Trophoblast cell (in vitro differentiated cells and primary cell): Measurements from ENCODE around the gene C1orf198.

ENCODE experiments used
- DNase-seq, 2 donors: peaks; one replicate each; pipeline ENCODE4 v3.0.0-alpha.2; 2016
- H2AFZ ChIP-seq: 2 replicates; pipeline ENCODE4 v1.6.1; 2013; ENCODE audit warnings: low read length, moderate library complexity, mild to moderate bottlenecking; ENCODE audit not compliant: insufficient read depth, poor library complexity
- H2AK5ac ChIP-seq: 2 replicates; pipeline ENCODE4 v1.6.1; 2013; ENCODE audit warnings: mild to moderate bottlenecking, low read length
- H2BK120ac ChIP-seq: 2 replicates; pipeline ENCODE4 v1.6.1; 2013; ENCODE audit warnings: low read length, mild to moderate bottlenecking, moderate library complexity; ENCODE audit not compliant: insufficient read depth, poor library complexity
- H2BK12ac ChIP-seq: 2 replicates; pipeline ENCODE4 v1.6.1; 2013; ENCODE audit warnings: mild to moderate bottlenecking, low read length, moderate library complexity
- H2BK5ac ChIP-seq: 2 replicates; pipeline ENCODE4 v1.6.1; 2013; ENCODE audit warnings: low read length, low read depth, moderate library complexity, mild to moderate bottlenecking; ENCODE audit not compliant: poor library complexity
- H3K14ac ChIP-seq: 2 replicates; pipeline ENCODE4 v1.6.1; 2013; ENCODE audit warnings: mild to moderate bottlenecking, low read length
- H3K18ac ChIP-seq: 2 replicates; pipeline ENCODE4 v1.6.1; 2013; ENCODE audit warnings: mild to moderate bottlenecking, low read length
- H3K23ac ChIP-seq: 2 replicates; pipeline ENCODE4 v1.6.1; 2013; ENCODE audit warnings: low read length
- H3K27ac ChIP-seq: 2 replicates; pipeline ENCODE4 v1.5.1; 2013; ENCODE audit warnings: low read depth, mild to moderate bottlenecking, inconsistent platforms, low read length, moderate library complexity
- H3K27me3 ChIP-seq: 2 replicates; pipeline ENCODE4 v1.6.1; 2013; ENCODE audit warnings: inconsistent platforms, mild to moderate bottlenecking, low read length, moderate library complexity; ENCODE audit not compliant: insufficient read depth
- H3K36me3 ChIP-seq, 2 experiments: 1 replicate in 1 of 2; 2 replicates in 1 of 2; pipeline ENCODE4 v1.6.1; 2013; ENCODE audit warnings: low read length in 2 of 2, mild to moderate bottlenecking in 2 of 2, moderate library complexity in 1 of 2; ENCODE audit not compliant: insufficient read depth in 2 of 2, control insufficient read depth in 1 of 2
- H3K4ac ChIP-seq: 2 replicates; pipeline ENCODE4 v1.6.1; 2013; ENCODE audit warnings: low read depth, mild to moderate bottlenecking, low read length, moderate library complexity
- H3K4me1 ChIP-seq, 2 experiments: 1 replicate in 1 of 2; 2 replicates in 1 of 2; pipeline ENCODE4 v1.6.1; 2013; ENCODE audit warnings: low read length in 2 of 2, mild to moderate bottlenecking in 2 of 2, moderate library complexity in 1 of 2; ENCODE audit not compliant: insufficient read depth in 2 of 2, control insufficient read depth in 1 of 2
- H3K4me2 ChIP-seq: 2 replicates; pipeline ENCODE4 v1.6.1; 2013; ENCODE audit warnings: inconsistent platforms, mild to moderate bottlenecking, low read length, moderate library complexity
- H3K4me3 ChIP-seq: 2 replicates; pipeline ENCODE4 v1.5.1; 2013; ENCODE audit warnings: mild to moderate bottlenecking, low read depth, low read length, inconsistent platforms
- H3K79me1 ChIP-seq: one replicate; pipeline ENCODE4 v1.6.1; 2013; ENCODE audit warnings: low read length
- H3K79me2 ChIP-seq: 2 replicates; pipeline ENCODE4 v1.6.1; 2013; ENCODE audit warnings: low read length, mild to moderate bottlenecking; ENCODE audit not compliant: control insufficient read depth, insufficient read depth, poor library complexity
- H3K9ac ChIP-seq: 2 replicates; pipeline ENCODE4 v1.6.1; 2013; ENCODE audit warnings: mild to moderate bottlenecking, low read length
- H3K9me3 ChIP-seq: 2 replicates; pipeline ENCODE4 v1.6.1; 2013; ENCODE audit warnings: low read depth, mild to moderate bottlenecking, control low read depth, inconsistent platforms, low read length; ENCODE audit not compliant: insufficient read depth
- H4K12ac ChIP-seq: 2 replicates; pipeline ENCODE4 v1.6.1; 2013; ENCODE audit warnings: low read depth, mild to moderate bottlenecking, low read length, moderate library complexity
- H4K8ac ChIP-seq: 2 replicates; pipeline ENCODE4 v1.6.1; 2013; ENCODE audit warnings: low read depth, mild to moderate bottlenecking, low read length, moderate library complexity
- H4K91ac ChIP-seq: one replicate; pipeline ENCODE4 v1.6.1; 2013; ENCODE audit warnings: low read depth, mild to moderate bottlenecking, low read length, moderate library complexity
- WGBS: extraction: QIAGEN DNeasy Blood & Tissue Kit; methylation state at CpG from one replicate; pipeline ENCODE4 v1.1.7; 2013; ENCODE audit warnings: missing lambda C conversion rate; ENCODE audit not compliant: insufficient read length, insufficient coverage; ENCODE audit errors: extremely low coverage; 5-methylcytosine and 5-hydroxymethylcytosine counted together

C1orf198 gene

DNA sequence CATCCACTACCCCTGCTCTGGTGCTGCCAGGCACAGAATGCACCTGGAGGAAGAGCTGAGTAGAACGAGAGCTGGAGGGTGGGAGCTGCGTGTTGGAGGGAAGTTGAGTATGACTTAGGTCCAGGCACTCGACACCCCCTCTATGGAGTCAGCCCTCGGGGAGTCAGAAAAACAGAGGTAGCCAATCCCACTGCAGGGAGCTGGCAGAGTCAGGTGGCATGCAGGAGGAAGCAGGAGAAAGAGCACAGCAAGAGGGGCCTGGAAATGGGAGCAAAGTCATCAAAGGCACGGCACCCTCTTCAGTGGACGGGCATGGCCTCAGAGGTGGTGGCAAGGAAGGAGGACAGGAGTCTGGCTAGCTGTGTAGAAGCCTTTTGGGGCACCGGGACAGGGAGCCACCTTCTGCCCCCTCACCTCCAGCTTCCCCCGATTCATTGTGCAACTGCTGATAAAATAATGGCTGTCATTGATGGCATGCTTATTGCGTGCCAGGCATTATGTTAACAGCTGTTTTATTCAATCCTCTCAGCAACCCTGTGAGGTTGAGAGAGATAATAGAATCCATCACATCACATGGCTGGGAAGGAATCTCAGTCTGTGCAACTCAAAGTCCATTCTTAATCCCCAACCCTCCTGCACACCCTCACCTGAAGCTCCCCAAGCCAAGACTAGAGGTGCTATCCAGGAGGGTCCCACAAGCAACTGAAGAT is 42.0 kb downstream of the C1orf198 start:
- H3K79me2 ChIP-seq = no peaks in the 10 kb centered on the region
- no peaks in the 10 kb centered on the region for H3K27me3 ChIP-seq
- H3K9ac ChIP-seq = no peak overlapping the region
- H3K36me3 ChIP-seq = no peaks in the 10 kb centered on the region
- H3K23ac ChIP-seq = no peak overlapping the region
- no peak overlapping the region for H4K8ac ChIP-seq
- H3K27ac ChIP-seq = no peak overlapping the region
- no peak overlapping the region for H3K4me2 ChIP-seq
- no peak overlapping the region for H3K18ac ChIP-seq
- no peak overlapping the region for H4K12ac ChIP-seq
- no peak overlapping the region for H3K14ac ChIP-seq
- H2BK12ac ChIP-seq = no peak overlapping the region
- H3K9me3 ChIP-seq = no peaks in the 10 kb centered on the region
- H3K4me3 ChIP-seq = no peak overlapping the region
- no CpG with 5 or more reads among the region's 9 CpGs for WGBS
- DNase-seq = no peak
- no peaks in the 10 kb centered on the region for H3K79me1 ChIP-seq
- H3K4ac ChIP-seq = no peak overlapping the region
- peaks cover 4 to 8% of the 10 kb centered on the region in 2 experiments for H3K4me1 ChIP-seq
- H2BK5ac ChIP-seq = no peak overlapping the region
- no peak overlapping the region for H2AK5ac ChIP-seq
- H4K91ac ChIP-seq = no peak overlapping the region
- no peak overlapping the region for H2AFZ ChIP-seq
- no peak overlapping the region for H2BK120ac ChIP-seq

DNA sequence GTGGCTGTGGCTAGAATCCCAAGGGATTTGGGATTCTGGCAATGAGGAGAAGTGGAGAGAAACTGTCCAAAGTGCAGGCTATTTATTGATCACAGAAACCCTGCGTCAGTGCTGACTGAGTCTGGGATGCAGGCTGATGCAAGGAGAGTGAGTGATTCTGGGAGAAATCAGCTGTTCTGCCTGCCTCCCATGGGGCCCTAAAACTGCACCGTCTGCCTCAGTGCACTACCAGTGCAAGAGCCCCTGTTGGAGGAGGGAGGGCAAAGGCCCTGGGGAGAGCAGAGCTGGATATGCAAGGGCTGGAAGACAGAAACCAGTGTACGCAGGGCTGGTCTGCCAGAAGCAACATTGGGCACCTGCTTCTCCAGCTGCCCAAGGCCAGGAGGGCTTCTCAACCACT is 42.6 kb downstream of the C1orf198 start:
- no peak overlapping the region for H3K23ac ChIP-seq
- H2AFZ ChIP-seq = no peak overlapping the region

DNA sequence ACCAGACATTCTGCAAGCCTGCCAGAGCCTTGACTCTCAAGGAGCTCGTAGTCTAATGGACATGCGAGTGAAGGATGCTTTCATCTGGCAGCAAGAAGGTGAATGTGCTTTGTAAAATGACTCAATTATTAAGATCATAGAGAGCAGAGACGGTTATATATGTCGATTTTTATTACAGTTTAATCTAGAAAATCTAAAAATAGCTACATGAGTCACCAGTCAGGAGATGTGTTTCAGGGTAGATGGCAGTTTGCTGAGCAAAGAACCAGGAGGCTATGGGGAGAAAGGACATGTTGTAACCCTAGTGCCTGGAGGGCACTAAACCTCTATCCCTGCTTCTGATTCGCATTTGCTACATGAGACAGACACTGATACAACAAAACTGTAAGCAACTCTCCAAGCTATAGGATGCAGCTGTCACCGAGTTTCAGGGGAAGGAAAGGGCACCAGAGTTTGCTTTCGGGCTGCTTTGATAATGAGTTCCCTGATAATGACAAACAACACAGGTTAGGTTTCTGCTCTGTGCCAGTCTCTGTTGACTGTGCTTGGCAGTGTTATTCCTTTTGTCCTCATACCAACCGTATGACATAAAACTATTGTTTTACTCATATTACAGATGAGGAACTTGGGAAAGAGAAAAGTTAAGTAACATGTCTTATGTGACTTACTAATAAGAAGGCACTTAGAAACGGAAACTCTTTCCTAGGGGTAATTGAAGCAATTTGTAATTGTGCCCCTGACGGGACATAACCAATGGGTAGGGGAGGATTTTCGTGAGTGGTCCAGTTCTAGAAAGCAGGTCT is 43.2 kb downstream of the C1orf198 start:
- peak overlapping the region; percentile 20 for H3K18ac ChIP-seq
- H3K23ac ChIP-seq = no peak overlapping the region
- peak overlapping the region; percentile 58 for H2AK5ac ChIP-seq
- no peak overlapping the region for H3K14ac ChIP-seq
- no peak overlapping the region for H3K4ac ChIP-seq
- H3K27ac ChIP-seq = peak overlapping the region; percentile 1
- no peak overlapping the region for H2BK5ac ChIP-seq
- H4K91ac ChIP-seq = peak overlapping the region; percentile 48
- H2BK12ac ChIP-seq = peak overlapping the region; percentile 8
- H2BK120ac ChIP-seq = peak overlapping the region; percentile 41
- H3K9me3 ChIP-seq = no peaks in the 10 kb centered on the region
- no peak overlapping the region for H3K9ac ChIP-seq
- no CpG with 5 or more reads among the region's 11 CpGs for WGBS
- H4K8ac ChIP-seq = peak overlapping the region; percentile 45
- H3K27me3 ChIP-seq = no peaks in the 10 kb centered on the region
- no peaks in the 10 kb centered on the region for H3K79me1 ChIP-seq
- no peaks in the 10 kb centered on the region for H3K36me3 ChIP-seq
- H4K12ac ChIP-seq = no peak overlapping the region
- no peak overlapping the region for H3K4me2 ChIP-seq
- no peaks in the 10 kb centered on the region for H3K79me2 ChIP-seq
- H3K4me1 ChIP-seq = peaks cover 4 to 8% of the 10 kb centered on the region in 2 experiments
- peak; percentile 88 to 90 for DNase-seq
- no peak overlapping the region for H3K4me3 ChIP-seq
- H2AFZ ChIP-seq = no peak overlapping the region

More for the DNA sequence above, 42.6 kb downstream of the C1orf198 start:
- Histone ChIP-seq H3K79me2 (no peaks in the 10 kb centered on the region), H3K36me3 (no peaks in the 10 kb centered on the region), H2BK120ac (no peak overlapping the region), H3K79me1 (no peaks in the 10 kb centered on the region), H3K4me1 (peaks cover 4 to 8% of the 10 kb centered on the region in 2 experiments), H3K18ac (no peak overlapping the region), H3K27me3 (no peaks in the 10 kb centered on the region), H3K4me2 (no peak overlapping the region), H4K8ac (no peak overlapping the region), H2AK5ac (no peak overlapping the region), H3K9me3 (no peaks in the 10 kb centered on the region), H3K4me3 (no peak overlapping the region), H3K27ac (no peak overlapping the region), H2BK12ac (no peak overlapping the region), H4K12ac (no peak overlapping the region), H3K14ac (no peak overlapping the region), H4K91ac (no peak overlapping the region), H3K9ac (no peak overlapping the region), H3K4ac (no peak overlapping the region), H2BK5ac (no peak overlapping the region)
- no peak for DNase-seq
- no CpG with 5 or more reads among the region's 3 CpGs for WGBS

DNA sequence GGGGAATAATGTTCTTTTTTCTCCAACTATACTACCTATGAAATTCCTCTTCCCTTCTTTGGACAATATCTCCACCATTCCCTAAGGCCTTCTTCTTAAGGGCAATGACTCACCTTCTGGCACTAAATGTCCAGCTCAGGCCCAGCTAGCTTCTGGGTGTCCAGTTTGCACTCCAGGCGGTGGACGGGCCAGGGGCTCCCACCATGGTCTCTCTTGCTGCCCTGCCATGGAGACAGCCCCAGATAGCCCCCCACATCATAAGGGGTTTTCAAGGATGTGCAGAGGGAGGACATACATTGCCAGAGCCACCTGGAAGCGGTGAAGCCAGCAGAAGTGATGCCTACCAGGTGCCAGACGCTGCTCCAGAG is 43.8 kb downstream of the C1orf198 start:
- no CpG with 5 or more reads among the region's 4 CpGs for WGBS
- H2AFZ ChIP-seq = no peak overlapping the region
- H2BK12ac ChIP-seq = peak overlapping the region; percentile 8
- no peak overlapping the region for H3K4me3 ChIP-seq
- H3K4me2 ChIP-seq = no peak overlapping the region
- H3K4ac ChIP-seq = no peak overlapping the region
- peak; percentile 4 to 48 for DNase-seq
- no peak overlapping the region for H3K23ac ChIP-seq
- peak overlapping the region; percentile 48 for H4K91ac ChIP-seq
- H4K12ac ChIP-seq = no peak overlapping the region
- peak overlapping the region; percentile 45 for H4K8ac ChIP-seq
- peak overlapping the region; percentile 58 for H2AK5ac ChIP-seq
- no peak overlapping the region for H2BK5ac ChIP-seq
- no peaks in the 10 kb centered on the region for H3K27me3 ChIP-seq
- no peak overlapping the region for H3K14ac ChIP-seq
- H3K36me3 ChIP-seq = no peaks in the 10 kb centered on the region
- H3K79me2 ChIP-seq = no peaks in the 10 kb centered on the region
- H3K18ac ChIP-seq = peak overlapping the region; percentile 20
- H2BK120ac ChIP-seq = peak overlapping the region; percentile 41
- peaks cover 4 to 8% of the 10 kb centered on the region in 2 experiments for H3K4me1 ChIP-seq
- no peaks in the 10 kb centered on the region for H3K79me1 ChIP-seq
- peak overlapping the region; percentile 1 for H3K27ac ChIP-seq
- H3K9ac ChIP-seq = no peak overlapping the region
- no peaks in the 10 kb centered on the region for H3K9me3 ChIP-seq
